ENCODE data around the gene ANKRD33B. TPM values are rescaled to one million over a fixed set of nuclear protein-coding genes. Genes with fewer than 3 reads are reported as not detected.

Gene ANKRD33B
- polyA plus RNA-seq, 1 experiment: 3.4 TPM

DNA sequence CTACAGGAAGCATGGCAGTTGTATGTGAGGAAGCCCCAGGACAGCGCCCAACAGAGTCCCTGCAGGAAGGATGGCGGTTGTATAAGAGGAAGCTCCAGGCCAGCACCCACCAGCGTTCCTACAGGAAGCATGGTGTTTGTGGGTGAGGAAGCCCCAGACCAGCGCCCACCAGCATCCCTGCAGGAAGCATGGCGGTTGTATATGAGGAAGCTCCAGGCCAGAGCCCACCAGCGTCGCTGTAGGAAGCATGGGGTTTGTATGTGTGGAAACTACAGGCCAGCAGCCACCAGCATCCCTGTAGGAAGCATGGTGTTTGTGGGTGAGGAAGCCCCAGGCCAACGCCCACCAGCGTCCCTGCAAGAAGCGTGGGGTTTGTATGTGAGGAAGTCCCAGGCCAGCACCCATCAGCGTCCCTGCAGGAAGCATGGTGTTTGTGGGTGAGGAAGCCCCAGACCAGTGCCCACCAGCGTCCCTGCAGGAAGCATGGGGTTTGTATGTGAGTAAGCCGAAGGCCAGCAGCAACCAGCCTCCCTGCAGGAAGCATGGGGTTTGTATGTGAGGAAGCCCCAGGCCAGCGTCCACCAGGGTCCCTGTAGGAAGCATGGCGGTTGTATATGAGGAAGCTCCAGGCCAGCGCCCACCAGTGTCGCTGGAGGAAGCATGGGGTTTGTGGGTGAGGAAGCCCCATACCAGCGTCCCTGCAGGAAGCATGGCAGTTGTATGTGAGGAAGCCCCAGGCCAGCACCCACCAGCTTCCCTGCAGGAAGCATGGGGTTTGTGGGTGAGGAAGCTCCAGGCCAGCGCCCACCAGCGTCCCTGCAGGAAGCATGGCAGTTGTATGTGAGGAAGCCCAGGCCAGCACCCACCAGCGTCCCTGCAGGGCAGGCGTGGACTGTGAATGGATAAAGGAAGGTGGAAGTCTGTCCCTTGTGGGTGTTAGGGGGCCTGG is 118.1 kb downstream of the ANKRD33B start:
- H3K36me3 ChIP-seq (ENCODE audit: control insufficient read depth, insufficient read depth, low read length): peaks cover 44% of the 10 kb centered on the region
- H3K4me3 ChIP-seq (ENCODE audit: low read depth, low read length): no peak overlapping the region
- CTCF ChIA-PET: interaction anchor here (0.7 kb wide), 1 partner anchor 349 kb away, joined by 3 read pairs; no protein-coding TSS in a partner anchor
- DNase-seq (ENCODE audit: low read depth): no peak
- H3K27me3 ChIP-seq (ENCODE audit: control insufficient read depth, insufficient read depth, low read length): no peaks in the 10 kb centered on the region
- TF ChIP-seq, protein P1, sequence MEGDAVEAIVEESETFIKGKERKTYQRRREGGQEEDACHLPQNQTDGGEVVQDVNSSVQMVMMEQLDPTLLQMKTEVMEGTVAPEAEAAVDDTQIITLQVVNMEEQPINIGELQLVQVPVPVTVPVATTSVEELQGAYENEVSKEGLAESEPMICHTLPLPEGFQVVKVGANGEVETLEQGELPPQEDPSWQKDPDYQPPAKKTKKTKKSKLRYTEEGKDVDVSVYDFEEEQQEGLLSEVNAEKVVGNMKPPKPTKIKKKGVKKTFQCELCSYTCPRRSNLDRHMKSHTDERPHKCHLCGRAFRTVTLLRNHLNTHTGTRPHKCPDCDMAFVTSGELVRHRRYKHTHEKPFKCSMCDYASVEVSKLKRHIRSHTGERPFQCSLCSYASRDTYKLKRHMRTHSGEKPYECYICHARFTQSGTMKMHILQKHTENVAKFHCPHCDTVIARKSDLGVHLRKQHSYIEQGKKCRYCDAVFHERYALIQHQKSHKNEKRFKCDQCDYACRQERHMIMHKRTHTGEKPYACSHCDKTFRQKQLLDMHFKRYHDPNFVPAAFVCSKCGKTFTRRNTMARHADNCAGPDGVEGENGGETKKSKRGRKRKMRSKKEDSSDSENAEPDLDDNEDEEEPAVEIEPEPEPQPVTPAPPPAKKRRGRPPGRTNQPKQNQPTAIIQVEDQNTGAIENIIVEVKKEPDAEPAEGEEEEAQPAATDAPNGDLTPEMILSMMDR (IDR thresholded peaks at IDR 0.05; ENCODE audit: insufficient read depth, low read depth, low read length): no peak
- POLR2A ChIA-PET: no interaction called here

DNA sequence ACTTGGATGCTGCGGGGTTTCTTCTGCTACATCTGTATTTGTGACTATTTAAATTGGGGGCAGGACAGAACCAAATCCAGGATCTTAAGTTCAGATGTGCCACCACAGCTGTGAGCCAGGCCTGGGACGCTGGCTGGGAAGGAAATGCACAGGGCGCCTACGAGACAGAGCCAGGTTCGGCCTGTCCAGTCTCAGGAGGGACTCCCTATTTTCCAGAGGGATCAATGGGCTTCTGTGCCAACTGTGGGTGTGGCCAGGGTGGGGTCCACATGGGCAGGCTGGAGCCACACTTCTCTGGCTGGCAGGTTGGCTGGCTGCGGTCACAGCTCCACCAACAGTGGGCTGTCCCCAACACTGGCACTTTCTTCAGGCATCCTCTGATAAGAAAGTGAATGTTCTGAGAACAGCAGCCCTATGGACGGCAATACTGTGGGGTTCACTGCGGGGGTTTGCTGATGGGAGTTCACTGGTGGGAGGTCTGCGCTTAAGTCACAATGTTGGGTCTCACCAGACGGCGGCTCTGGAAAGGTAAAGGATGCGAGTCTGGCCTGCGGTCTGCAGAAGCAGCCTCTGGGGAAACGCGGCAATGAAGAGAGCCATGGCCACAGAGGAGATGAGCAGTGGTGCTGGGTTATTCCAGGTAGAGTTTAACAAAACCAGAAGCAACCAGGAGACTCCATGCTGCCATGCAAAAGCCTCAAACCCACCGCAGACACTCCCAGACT is 119.1 kb downstream of the ANKRD33B start:
- POLR2A ChIA-PET: no interaction called here
- no peaks in the 10 kb centered on the region for H3K27me3 ChIP-seq (ENCODE audit: control insufficient read depth, insufficient read depth, low read length)
- no peak overlapping the region for H3K4me3 ChIP-seq (ENCODE audit: low read depth, low read length)
- TF ChIP-seq, protein P1 (IDR thresholded peaks at IDR 0.05; ENCODE audit: insufficient read depth, low read depth, low read length): no peak
- H3K36me3 ChIP-seq (ENCODE audit: control insufficient read depth, insufficient read depth, low read length): peaks cover 41% of the 10 kb centered on the region
- no peak for DNase-seq (ENCODE audit: low read depth)
- CTCF ChIA-PET: no interaction called here

DNA sequence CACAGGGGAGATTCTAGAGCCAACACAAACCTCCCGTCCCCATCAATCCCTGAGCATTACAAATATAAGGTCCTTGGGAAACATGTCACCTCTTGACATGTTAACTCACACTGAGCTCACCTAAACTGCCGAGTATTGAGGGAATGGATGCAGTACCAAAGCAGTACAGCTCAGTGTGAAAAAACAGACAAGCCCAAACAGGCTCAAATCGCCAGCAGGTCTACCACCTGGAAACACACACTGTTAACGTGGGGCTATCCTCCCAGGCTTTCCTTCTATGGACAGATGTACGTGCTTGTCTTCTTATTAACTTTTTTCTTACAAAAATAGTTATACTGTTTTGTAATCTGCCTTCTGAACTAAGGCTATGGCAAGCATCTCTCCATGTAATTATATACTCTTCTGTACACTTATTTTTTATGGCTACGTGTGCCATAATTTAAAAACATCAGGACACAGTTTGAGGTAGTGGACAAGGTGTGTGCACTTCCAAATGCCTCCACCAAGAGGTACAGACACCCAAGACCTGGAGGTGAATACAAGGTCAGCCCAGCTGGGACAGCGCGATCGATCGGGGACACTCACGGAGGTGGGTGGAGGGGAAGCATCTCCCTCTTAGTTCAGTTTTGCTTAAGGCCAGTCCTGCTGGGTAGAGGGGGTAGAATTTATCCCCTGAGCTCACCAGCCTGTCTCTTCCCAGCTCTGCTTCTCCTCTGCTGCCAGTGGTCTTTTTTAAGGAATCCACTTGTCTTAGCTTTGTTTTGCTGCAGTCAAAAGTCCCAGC is 120.6 kb downstream of the ANKRD33B start:
- Histone ChIP-seq H3K4me3 (ENCODE audit: low read depth, low read length) (no peak overlapping the region), H3K27me3 (ENCODE audit: control insufficient read depth, insufficient read depth, low read length) (no peaks in the 10 kb centered on the region), H3K36me3 (ENCODE audit: control insufficient read depth, insufficient read depth, low read length) (peaks cover 39% of the 10 kb centered on the region)
- no peak for DNase-seq (ENCODE audit: low read depth)
- TF ChIP-seq, protein P1 (IDR thresholded peaks at IDR 0.05; ENCODE audit: insufficient read depth, low read depth, low read length): no peak
- ChIA-PET POLR2A (no interaction called here), CTCF (interaction anchor here (0.6 to 1.7 kb wide), 3 partner anchors 10 to 608 kb away, joined by 3 to 6 read pairs (median 4); no protein-coding TSS in a partner anchor)

DNA sequence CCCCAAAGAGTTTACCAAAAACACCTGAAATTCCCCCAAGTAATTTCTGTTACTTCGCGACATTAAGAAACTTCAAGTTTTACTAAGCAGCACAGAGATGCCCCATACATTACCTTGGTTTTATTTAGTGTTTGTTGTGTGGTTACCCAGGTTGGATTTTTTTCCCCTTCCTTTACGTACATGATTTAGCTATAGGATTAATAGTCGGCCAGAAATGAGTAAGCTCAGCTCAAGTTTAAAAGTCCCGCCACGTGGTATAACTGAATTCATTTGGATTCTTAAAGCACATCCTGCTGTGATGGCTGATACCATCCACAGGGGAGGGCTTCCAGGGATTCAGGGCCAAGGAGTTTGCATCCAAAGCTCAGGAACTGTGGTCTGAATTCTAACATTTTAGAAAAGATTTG is 121.2 kb downstream of the ANKRD33B start:
- ChIA-PET POLR2A (no interaction called here), CTCF (interaction anchor here (0.6 to 1.7 kb wide), 3 partner anchors 10 to 607 kb away, joined by 3 to 6 read pairs (median 3); no protein-coding TSS in a partner anchor)
- Histone ChIP-seq H3K36me3 (ENCODE audit: control insufficient read depth, insufficient read depth, low read length) (peaks cover 33% of the 10 kb centered on the region), H3K4me3 (ENCODE audit: low read depth, low read length) (no peak overlapping the region), H3K27me3 (ENCODE audit: control insufficient read depth, insufficient read depth, low read length) (no peaks in the 10 kb centered on the region)
- TF ChIP-seq, protein P1 (IDR thresholded peaks at IDR 0.05; ENCODE audit: insufficient read depth, low read depth, low read length): no peak
- DNase-seq (ENCODE audit: low read depth): no peak
